GM18502 (cell line): Measurements from ENCODE around the gene CCSER1.
"Not testable (repeated sequence)": the region's sequence is repeated elsewhere in the genome, so short reads cannot be mapped to it uniquely, and the experiment has no call there.

ENCODE experiments used
- ATAC-seq: cut with Tn5 transposase; IDR thresholded peaks from one replicate; pipeline ENCODE4 v1.9.1; 2021; ENCODE audit warnings: mild to moderate bottlenecking; ENCODE audit not compliant: unreplicated experiment, poor library complexity

CCSER1 gene

GRCh38 chr4:91087743-91088142, 960.5 kb downstream of the CCSER1 start:
- ATAC-seq = no peak

GRCh38 chr4:91089178-91089577, 962.0 kb downstream of the CCSER1 start:
- ATAC-seq = no peak

- ATAC-seq = no peak
These were observed 965.3 kb downstream of the CCSER1 start for GRCh38 chr4:91092398-91092980.

- ATAC-seq = not testable (repeated sequence)
These were observed 967.0 kb downstream of the CCSER1 start for GRCh38 chr4:91094220-91094619.

- ATAC-seq = no peak
These were observed 972.5 kb downstream of the CCSER1 start for GRCh38 chr4:91099666-91100065.

GRCh38 chr4:91108751-91109150, 981.6 kb downstream of the CCSER1 start:
- no peak for ATAC-seq

- ATAC-seq = no peak
These were observed 984.4 kb downstream of the CCSER1 start for GRCh38 chr4:91111556-91111955.

- ATAC-seq = no peak
These were observed 986.0 kb downstream of the CCSER1 start for GRCh38 chr4:91113130-91113706.

- ATAC-seq = no peak
These were observed 987.2 kb downstream of the CCSER1 start for GRCh38 chr4:91114386-91114785.

- no peak for ATAC-seq
These were observed 989.7 kb downstream of the CCSER1 start for GRCh38 chr4:91116861-91117260.

- no peak for ATAC-seq
These were observed 991.4 kb downstream of the CCSER1 start for GRCh38 chr4:91118597-91118996.

- ATAC-seq = no peak
These were observed 996.5 kb downstream of the CCSER1 start for GRCh38 chr4:91123742-91124141.

GRCh38 chr4:91127192-91127591, 1000.0 kb downstream of the CCSER1 start:
- ATAC-seq = no peak

- no peak for ATAC-seq
These were observed 1000.6 kb downstream of the CCSER1 start for GRCh38 chr4:91127831-91128230.

GRCh38 chr4:91128519-91128918, 1001.3 kb downstream of the CCSER1 start:
- ATAC-seq = no peak

- no peak for ATAC-seq
These were observed 1019.9 kb downstream of the CCSER1 start for GRCh38 chr4:91147067-91147466.

- ATAC-seq = not testable (repeated sequence)
These were observed 1026.8 kb downstream of the CCSER1 start for GRCh38 chr4:91154041-91154440.

GRCh38 chr4:91167864-91168653, 1040.9 kb downstream of the CCSER1 start:
- ATAC-seq = not testable (repeated sequence)

GRCh38 chr4:91170768-91171167, 1043.6 kb downstream of the CCSER1 start:
- no peak for ATAC-seq

- ATAC-seq = no peak
These were observed 1044.0 kb downstream of the CCSER1 start for GRCh38 chr4:91171217-91171616.

- not testable (repeated sequence) for ATAC-seq
These were observed 1057.9 kb downstream of the CCSER1 start for GRCh38 chr4:91185061-91185460.

GRCh38 chr4:91198951-91199350, 1071.8 kb downstream of the CCSER1 start:
- no peak for ATAC-seq
